DMS53 treated with DMSO at 0.1 percent for 48 hours (cell line): ENCODE measurements around the gene PBX3.

ENCODE experiments used
- DNase-seq: peaks from one replicate; lab custom pipeline; 2025; ENCODE audit not compliant: unreplicated experiment; lab: John Stamatoyannopoulos, UW

Gene PBX3

GRCh38 chr9:125902831-125903512 is 155.8 kb downstream of the PBX3 start:
- peak; percentile 44 for DNase-seq

DNA sequence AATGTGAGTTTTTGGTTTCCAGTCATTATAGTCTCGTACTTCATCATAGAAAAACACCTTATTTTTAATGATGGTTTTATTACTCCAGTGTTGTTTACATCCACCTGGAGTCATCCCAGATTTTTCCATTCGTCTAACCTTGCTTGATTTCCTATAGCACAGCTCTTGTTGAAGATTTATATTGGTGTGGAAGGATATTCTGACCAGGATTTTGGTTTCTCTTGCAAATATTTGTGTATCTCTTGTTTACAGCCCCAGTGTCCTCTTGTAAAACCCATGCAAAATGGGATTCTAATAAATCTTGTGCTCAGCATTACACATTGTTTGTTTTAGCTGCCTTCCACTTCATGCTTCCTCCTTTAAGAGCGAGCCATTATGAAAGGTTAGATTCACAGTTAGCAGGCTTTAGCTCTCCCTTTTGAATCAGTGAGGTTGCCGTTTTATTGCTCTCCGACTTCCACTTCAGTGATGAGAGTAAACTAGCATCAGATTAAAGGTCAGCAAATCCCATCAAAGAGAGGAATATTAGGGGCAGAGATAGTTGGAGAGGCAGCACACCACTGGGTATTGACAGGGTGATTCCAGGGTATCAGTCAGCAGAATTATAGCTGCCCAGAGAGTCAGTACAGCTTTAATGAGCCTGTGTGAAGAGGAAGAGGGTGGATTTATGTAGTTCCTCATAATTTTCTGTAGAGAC is 157.1 kb downstream of the PBX3 start:
- peak; percentile 90 for DNase-seq

- no peak for DNase-seq
Measured at GRCh38 chr9:125906144-125906543, 159.0 kb downstream of the PBX3 start.

DNA sequence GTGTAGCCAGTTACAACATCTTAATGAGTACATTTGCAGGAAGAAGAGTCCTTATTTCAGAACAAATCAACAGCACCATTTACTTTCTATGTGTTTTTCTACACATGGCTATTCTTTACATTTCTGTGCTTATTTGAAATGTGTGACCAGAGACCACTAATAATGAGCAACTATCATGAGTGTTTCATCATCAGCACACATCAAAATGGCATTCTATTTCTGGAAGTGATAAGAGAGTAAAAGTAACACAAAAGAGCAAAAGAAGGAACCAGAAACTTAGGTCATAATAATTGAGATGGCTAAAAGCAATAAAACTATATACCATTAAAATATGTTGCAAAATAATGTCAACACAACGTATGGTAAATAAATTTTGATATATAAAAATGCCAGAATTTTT is 159.7 kb downstream of the PBX3 start:
- DNase-seq = no peak

- no peak for DNase-seq
Measured at GRCh38 chr9:125908136-125908535, 161.0 kb downstream of the PBX3 start.

- no peak for DNase-seq
Measured at GRCh38 chr9:125908966-125909365, 161.8 kb downstream of the PBX3 start.

DNA sequence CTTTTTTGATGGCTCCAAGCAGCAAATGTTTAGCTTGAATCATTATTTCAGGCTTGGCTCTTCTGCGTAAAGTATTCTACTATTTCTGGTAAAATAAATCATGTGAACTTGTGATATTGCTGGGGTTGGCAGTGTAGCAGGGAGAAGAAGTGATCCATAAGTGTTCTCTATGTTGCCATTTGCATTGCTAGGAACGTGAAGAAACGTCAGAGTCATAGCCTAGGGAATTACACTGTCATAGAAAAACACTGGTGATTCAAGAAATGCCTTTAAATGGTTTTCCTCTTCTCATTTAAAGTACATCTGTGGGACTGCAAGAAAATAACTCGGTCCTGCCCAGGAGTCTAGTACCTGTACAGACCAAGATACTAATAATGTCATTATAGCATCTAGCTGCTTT is 162.3 kb downstream of the PBX3 start:
- no peak for DNase-seq

DNA sequence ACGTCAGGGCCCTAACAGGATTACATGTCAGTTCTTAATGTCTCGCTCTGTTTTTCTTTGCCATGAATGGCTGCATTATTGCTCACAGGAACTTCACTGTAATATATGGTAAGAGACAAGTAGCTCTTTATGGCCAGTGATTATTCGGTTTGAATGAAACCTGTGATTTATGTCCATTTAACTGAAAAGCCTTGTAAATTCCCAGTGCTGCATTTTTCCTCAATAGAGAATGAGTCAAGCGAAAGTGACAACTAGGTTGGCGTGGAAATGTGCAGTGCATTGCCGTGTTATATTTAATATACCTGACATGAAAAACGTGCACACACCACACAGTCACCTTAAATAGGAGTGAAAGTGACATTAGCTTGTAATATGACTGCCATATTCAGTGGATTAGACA is 163.1 kb downstream of the PBX3 start:
- DNase-seq = no peak

DNA sequence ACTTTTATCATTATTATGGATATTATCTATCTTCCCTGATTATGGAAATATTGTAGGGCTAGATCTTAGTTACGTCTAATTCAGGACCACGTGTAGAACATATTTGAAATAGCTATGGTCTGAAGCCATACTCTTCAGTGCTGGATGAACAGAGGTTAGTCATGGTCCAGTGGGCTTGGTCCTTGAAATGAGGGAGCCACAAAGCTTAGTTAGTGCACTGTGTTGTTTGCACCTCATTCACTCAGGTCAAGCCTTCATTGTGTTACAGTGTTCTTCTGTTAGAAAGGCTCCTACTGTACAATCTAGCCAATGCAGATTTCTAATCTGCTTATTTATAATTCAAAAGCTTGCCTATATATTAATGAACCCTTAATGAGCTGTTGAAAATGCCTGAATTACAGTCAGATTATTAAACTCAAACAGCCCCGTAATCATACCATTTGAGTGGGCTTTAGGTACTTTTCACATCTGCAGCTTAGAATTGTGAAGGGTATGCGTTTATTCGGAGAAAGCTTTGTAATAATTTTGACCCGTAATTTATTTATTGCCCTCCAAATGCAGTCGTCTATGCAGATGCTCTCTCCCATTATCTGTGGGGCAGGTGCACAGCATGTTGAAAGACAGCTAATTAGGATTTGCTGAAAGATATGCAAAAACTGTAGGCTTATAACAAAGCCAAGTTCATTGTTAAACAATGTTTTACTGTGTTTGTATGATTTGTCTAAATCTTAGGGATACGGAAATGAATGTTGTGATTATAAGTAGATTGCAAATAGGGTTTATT is 164.9 kb downstream of the PBX3 start:
- no peak for DNase-seq

- no peak for DNase-seq
Measured at GRCh38 chr9:125912667-125913066, 165.5 kb downstream of the PBX3 start.

DNA sequence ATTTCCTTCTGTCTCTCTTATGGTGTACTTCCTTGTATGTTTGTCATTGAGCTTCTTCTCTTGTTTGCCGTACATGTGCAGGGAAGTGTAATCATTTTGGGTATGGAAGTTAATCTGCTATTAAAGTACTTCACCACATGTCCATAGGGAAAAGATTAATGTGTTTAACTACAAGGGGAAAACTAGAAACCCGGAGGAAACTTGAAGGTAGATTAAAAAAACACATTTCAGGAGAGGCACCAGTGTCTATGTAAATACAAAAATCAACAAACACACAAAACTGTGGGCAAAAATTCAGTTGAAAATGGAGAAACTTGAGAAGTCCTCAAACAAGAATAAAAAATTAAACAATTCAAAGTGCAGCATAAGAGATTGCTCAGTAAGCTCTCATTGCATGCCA is 166.4 kb downstream of the PBX3 start:
- DNase-seq = no peak

- no peak for DNase-seq
Measured at GRCh38 chr9:125914411-125914810, 167.2 kb downstream of the PBX3 start.

- no peak for DNase-seq
Measured at GRCh38 chr9:125915606-125916005, 168.4 kb downstream of the PBX3 start.

DNA sequence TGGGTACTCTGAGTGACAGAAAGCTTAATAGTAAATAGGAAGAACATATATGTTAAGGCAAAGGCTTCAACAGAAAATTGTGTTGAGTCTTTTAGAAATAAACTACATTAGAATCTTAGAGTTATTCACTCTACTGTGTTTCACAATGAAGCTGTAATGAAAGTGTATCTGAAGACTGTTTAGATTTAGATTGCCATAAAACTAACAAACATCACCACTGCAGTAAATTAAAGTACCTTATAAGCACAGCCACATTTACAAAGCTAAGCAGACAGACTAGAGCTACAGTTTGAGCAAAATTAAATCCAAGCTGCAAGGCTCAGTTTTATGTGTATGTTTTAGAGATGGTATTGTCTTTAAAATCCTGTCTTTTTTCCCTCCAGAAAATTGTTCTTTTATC is 172.4 kb downstream of the PBX3 start:
- DNase-seq = no peak

DNA sequence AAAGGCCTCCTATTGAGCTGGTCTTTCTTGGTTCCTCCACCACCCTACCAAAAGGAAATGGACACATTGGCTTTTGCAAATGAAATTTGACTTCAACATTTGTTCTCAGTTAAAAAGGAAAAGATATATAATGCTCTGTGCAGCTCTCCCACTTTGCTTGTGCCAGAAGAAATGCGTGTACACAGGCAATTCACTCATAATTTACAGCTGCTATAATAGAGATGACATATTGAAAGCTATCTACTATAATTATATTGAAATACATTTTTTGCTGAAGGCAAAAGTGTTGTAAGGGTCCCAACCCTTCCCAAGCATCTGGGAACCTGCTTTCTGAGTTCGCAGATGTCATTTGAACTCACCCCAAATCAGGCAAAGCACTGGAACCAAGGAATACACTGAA is 173.2 kb downstream of the PBX3 start:
- no peak for DNase-seq

DNA sequence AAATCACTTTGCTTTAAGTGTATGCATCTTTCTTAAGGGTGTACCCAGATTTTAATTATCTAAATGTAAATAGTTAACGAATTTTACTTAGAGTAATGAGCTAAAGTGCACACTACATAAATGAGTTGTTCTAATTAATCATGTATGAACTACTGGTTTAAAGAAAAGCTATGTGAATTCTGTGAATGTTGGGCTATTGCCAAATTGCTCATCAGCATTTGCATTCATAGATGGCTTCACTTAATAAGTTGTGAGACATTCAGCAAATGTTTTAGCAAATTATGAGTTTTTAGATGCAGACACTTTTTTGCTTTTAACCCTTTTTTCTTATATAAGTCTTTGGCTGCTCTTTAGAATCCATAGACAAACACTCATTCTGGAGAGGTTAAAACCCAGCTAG is 175.7 kb downstream of the PBX3 start:
- DNase-seq = no peak

- no peak for DNase-seq
Measured at GRCh38 chr9:125924351-125924750, 177.2 kb downstream of the PBX3 start.

DNA sequence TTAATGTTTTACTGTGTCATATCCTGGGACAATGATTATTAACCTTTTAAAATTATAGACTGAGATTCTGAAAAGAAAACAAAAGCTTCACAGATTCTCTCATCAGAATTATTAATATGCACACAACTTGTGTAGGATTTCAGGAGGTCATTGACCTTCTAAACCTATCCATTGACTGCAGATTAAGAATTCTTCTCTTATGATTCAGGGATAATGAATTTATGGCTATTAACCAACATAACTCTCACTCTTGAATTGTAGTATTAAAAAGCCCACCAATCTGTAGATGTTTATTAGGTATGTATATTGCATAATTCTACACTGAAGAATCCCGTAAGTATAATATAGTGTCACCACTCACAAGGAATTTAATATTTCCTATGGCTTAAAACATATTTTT is 179.8 kb downstream of the PBX3 start:
- no peak for DNase-seq

- no peak for DNase-seq
Measured at GRCh38 chr9:125929846-125930245, 182.7 kb downstream of the PBX3 start.

DNA sequence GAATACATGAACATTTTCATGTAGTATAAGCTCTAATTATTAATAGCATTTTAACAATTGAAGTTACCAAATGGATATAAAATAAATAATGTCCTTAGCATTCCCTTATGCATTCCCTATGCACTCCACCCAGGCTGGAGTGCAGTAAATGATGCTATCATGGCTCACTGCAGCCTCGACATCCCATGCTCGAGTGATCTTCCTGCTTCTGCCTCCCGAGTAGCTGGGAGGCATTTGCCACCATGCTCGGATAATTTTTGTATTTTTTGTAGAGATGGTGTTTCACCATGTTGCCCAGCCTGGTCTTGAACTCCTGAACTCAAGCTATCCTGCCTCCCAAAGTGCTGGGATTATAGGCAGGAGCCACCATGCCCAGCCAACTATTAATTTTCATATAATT is 184.0 kb downstream of the PBX3 start:
- no peak for DNase-seq

DNA sequence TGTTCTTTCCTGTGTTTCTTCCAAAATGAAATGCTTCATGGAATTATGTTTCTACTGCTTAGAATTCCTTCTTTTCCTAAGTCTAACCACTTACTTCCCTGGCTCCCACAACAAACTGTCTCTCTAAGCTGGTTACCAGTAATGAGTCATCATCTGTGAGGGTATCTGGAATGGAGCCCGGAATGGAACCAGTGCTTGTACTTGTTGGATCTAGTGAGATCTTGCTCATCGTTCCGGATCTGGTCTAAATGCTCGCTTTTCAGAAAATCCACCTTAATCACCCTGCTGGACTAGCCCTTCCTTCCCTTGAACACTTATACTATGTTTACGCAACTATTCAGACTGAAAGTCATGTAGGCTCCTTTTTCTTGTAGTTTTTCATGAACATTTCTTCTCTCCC is 184.8 kb downstream of the PBX3 start:
- DNase-seq = peak; percentile 43
